SJCRH30 (cell line): ENCODE measurements around the gene TROAP. TPM values are rescaled to one million over a fixed set of nuclear protein-coding genes. Genes with fewer than 3 reads are reported as not detected.
"Not testable (repeated sequence)": the region's sequence is repeated elsewhere in the genome, so short reads cannot be mapped to it uniquely, and the experiment has no call there.

ENCODE experiments used
- DNase-seq, 2 experiments: peaks; one replicate each; pipeline ENCODE4 v3.0.0-alpha.2; 2015 to 2020
- H3K27ac ChIP-seq: fragments of 250-450 bp; sonication (Bioruptor Pico); 2 replicates; pipeline ENCODE4 v1.5.1; 2020; ENCODE audit warnings: mild to moderate bottlenecking, moderate library complexity
- H3K27me3 ChIP-seq: fragments of 250-450 bp; sonication (Bioruptor Pico); 2 replicates; pipeline ENCODE4 v1.5.1; 2020; ENCODE audit warnings: mild to moderate bottlenecking, moderate library complexity
- H3K36me3 ChIP-seq: fragments of 250-450 bp; sonication (Bioruptor Pico); 2 replicates; pipeline ENCODE4 v1.5.1; 2020; ENCODE audit warnings: mild to moderate bottlenecking, moderate library complexity
- H3K4me1 ChIP-seq: fragments of 250-450 bp; sonication (Bioruptor Pico); 2 replicates; pipeline ENCODE4 v1.5.1; 2020; ENCODE audit warnings: mild to moderate bottlenecking, moderate library complexity
- H3K4me3 ChIP-seq: fragments of 250-450 bp; sonication (Bioruptor Pico); 2 replicates; pipeline ENCODE4 v1.5.1; 2020; ENCODE audit warnings: mild to moderate bottlenecking, moderate library complexity
- H3K9me3 ChIP-seq: fragments of 250-450 bp; sonication (Bioruptor Pico); replicated peaks from 2 replicates; pipeline ENCODE4 v1.5.1; 2020; ENCODE audit warnings: mild to moderate bottlenecking, moderate library complexity
- total RNA-seq: library from RNA; depleted of rRNA; stranded (reverse); fragments of >200 nt; shearing (Covaris generic); gene quantifications from 2 replicates; pipeline ENCODE4 v1.2.3, GENCODE V29; 2014

The TROAP gene
- total RNA-seq, 1 experiment from 2014 or later: 87.0 TPM

GRCh38 chr12:49331380-49332222 is 8.5 kb downstream of the TROAP start:
- peaks cover 30% of the 10 kb centered on the region for H3K36me3 ChIP-seq
- DNase-seq: peak; percentile 66 to 80
- no peaks in the 10 kb centered on the region for H3K27me3 ChIP-seq
- peaks cover 7% of the 10 kb centered on the region; the same call in 1 of the 2 replicates for H3K4me1 ChIP-seq
- H3K4me3 ChIP-seq: no peak overlapping the region
- H3K9me3 ChIP-seq: no peaks in the 10 kb centered on the region
- no peak overlapping the region for H3K27ac ChIP-seq

DNA sequence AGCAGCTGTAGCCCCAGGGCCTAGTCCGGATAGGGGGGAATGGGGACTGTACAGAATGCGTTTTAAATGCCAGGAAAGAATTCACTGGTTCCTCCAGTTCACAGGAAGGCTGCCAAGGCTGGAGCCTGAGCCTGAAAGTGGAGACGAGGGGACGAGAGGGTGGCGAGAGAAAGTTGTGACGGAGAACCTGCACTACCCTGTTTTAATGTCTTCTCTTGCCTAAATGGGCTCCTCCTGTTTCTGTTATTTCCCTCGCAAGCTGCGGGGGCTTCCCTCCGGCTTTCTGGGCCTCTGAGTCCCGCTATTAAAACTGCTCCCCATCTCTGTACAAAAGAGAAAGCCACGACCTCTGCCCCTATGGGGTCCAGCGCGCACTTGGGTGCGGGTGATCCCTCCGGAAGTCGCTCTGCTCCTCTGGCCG is 9.4 kb downstream of the TROAP start:
- DNase-seq: no peak
- peaks cover 7% of the 10 kb centered on the region; the same call in 1 of the 2 replicates for H3K4me1 ChIP-seq
- no peak overlapping the region for H3K27ac ChIP-seq
- H3K9me3 ChIP-seq: no peaks in the 10 kb centered on the region
- no peak overlapping the region for H3K4me3 ChIP-seq
- H3K27me3 ChIP-seq: no peaks in the 10 kb centered on the region
- H3K36me3 ChIP-seq: peaks cover 27% of the 10 kb centered on the region

- Histone ChIP-seq H3K27me3 (no peaks in the 10 kb centered on the region), H3K9me3 (no peaks in the 10 kb centered on the region), H3K36me3 (peaks cover 22% of the 10 kb centered on the region), H3K27ac (no peak overlapping the region), H3K4me3 (no peak overlapping the region), H3K4me1 (peaks cover 7% of the 10 kb centered on the region; the same call in 1 of the 2 replicates)
- DNase-seq: no peak
Observed at GRCh38 chr12:49332891-49333371, 9.9 kb downstream of the TROAP start.

DNA sequence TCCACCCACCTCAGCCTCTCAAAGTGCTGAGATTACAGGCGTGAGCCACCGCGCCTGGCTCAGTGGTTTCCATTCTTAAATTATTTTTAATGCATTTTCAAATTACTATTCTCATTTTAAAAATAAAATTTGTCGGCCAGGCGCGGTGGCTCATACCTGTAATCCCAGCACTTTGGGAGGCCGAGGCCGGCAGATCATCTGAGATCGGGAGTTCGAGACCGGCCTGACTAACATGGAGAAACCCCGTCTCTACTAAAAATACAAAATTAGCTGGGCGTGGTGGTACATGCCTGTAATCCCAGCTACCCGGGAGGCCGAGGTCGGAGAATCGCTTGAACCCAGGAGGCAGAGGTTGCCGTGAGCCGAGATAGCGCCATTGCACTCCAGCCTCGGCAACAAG is 10.7 kb downstream of the TROAP start:
- peaks cover 22% of the 10 kb centered on the region for H3K36me3 ChIP-seq
- not testable (repeated sequence) for H3K27ac ChIP-seq, H3K9me3 ChIP-seq, H3K4me3 ChIP-seq, H3K4me1 ChIP-seq, H3K27me3 ChIP-seq, DNase-seq

- no peak for DNase-seq
- Histone ChIP-seq H3K27ac (no peak overlapping the region), H3K36me3 (peaks cover 18% of the 10 kb centered on the region), H3K27me3 (no peaks in the 10 kb centered on the region), H3K4me3 (no peak overlapping the region), H3K4me1 (peaks cover 9% of the 10 kb centered on the region; the same call in 1 of the 2 replicates), H3K9me3 (no peaks in the 10 kb centered on the region)
Observed at GRCh38 chr12:49334226-49334625, 11.2 kb downstream of the TROAP start.

- Histone ChIP-seq H3K9me3 (no peaks in the 10 kb centered on the region), H3K27me3 (no peaks in the 10 kb centered on the region), H3K4me1 (peaks cover 14% of the 10 kb centered on the region; the same call in 1 of the 2 replicates), H3K36me3 (peaks cover 13% of the 10 kb centered on the region; the same call in 1 of the 2 replicates), H3K4me3 (no peak overlapping the region), H3K27ac (no peak overlapping the region)
- DNase-seq: no peak
Observed at GRCh38 chr12:49334681-49335080, 11.6 kb downstream of the TROAP start.

DNA sequence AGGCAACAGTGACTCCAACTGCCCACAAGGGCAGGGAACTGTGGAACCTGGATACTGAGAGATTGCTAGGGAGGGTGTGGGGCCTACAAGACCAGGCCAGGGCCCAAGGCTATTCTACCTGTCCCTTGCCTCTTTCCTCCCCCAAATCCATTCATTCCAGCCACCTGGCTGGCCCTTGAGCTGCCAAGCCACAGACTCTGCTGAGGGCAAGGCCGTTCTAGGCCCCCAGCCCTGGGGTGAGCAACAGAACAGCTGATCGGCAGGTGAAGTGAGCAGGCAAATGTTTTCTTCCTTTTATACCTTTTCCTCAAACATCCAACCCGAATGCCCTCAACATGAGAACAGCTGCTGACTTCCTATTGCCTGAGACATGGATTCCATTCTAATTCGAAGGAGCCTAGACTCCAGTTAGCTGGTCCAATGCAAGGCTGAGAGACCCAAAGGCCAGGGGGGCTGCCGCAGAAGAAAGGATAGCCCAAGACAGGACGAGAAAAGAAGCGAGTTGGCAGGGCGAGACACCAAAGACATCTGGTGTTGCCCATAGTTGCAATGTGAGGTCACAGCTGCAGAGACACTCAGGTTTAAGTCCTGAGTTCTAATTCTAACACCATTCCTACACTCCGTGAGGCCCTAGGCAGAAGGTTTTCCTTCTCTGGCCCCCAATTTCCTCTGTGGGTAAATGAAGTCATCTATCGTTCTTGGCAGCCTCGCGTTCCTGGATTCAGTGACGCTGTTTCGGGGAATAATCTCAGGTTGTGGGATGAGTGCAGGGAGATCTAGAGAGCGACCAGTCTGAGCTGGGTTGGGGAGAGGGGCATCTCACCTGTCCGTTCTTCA is 12.3 kb downstream of the TROAP start:
- no peak overlapping the region for H3K27ac ChIP-seq
- H3K27me3 ChIP-seq: no peaks in the 10 kb centered on the region
- no peak overlapping the region for H3K4me3 ChIP-seq
- peak in 1 of 2 experiments; percentile 32 for DNase-seq
- peaks cover 17% of the 10 kb centered on the region; the same call in 1 of the 2 replicates for H3K4me1 ChIP-seq
- H3K9me3 ChIP-seq: no peaks in the 10 kb centered on the region
- peaks cover 7% of the 10 kb centered on the region; the same call in 1 of the 2 replicates for H3K36me3 ChIP-seq

GRCh38 chr12:49335955-49336644 is 13.0 kb downstream of the TROAP start:
- H3K36me3 ChIP-seq: peaks cover 2% of the 10 kb centered on the region; the same call in 1 of the 2 replicates
- H3K27me3 ChIP-seq: no peaks in the 10 kb centered on the region
- DNase-seq: no peak
- no peaks in the 10 kb centered on the region for H3K9me3 ChIP-seq
- no peak overlapping the region for H3K27ac ChIP-seq
- peaks cover 17% of the 10 kb centered on the region; the same call in 1 of the 2 replicates for H3K4me1 ChIP-seq
- H3K4me3 ChIP-seq: no peak overlapping the region

DNA sequence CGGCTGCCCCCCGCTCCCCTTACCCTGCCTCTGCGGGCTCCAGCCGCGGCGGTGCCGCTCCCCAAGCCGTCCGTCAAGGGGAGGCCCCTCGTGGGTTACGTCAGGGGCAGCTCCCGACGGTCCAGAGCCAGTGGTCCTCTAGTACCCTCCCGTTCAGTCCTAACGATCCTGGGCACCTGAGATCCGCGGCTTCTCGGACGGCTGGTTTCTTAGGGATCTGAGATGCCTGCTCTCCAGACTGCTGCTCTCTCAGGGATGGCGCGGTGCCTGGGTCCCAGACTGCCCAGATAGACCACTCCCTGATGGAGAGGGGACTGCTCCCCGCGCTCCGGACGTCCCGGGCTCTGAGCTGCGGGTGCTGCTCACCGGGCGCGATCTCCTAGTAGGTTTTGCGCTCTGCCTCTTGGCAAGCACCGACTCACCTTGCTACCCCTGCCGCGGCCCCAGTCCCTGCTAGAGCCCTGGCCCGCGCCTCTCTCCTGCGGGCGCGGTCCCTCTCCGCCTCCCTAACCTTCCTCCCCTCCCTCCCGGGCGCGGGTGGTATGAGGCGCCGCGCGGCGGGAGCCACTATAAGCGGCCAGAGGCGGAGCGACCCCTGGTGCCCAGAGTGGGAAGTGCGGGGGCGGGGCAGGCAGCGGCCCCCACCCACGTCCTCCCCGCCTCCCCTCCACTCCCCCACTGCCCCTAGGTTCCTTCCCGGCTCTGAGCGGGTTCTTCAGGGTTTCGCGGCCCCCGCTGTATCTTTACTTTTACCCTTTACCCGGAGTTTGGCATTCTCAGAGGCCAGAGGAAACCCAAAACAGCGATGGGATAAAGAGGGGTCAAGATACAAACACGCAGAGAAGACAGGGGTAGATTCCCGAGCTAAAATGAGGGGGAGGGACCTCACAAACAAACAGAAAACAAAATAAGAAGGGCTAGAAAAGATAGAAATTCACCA is 13.9 kb downstream of the TROAP start, which contains the start of gene C1QL4:
Gene C1QL4 (minus strand): TSS at position 544 of the 940 bp plus-strand sequence. CDS start 711 bp downstream, outside the sequence.
- peak; percentile 89 to 93 for DNase-seq
- Histone ChIP-seq H3K9me3 (no peaks in the 10 kb centered on the region), H3K27me3 (no peaks in the 10 kb centered on the region), H3K4me1 (peaks cover 17% of the 10 kb centered on the region; the same call in 1 of the 2 replicates), H3K27ac (no peak within 1 kb of the TSS), H3K36me3 (no peaks in the 10 kb centered on the region), H3K4me3 (peak within 1 kb of the TSS; percentile 60)

- Histone ChIP-seq H3K4me3 (no peak overlapping the region), H3K27ac (no peak overlapping the region), H3K27me3 (no peaks in the 10 kb centered on the region; the same call in 1 of the 2 replicates), H3K9me3 (no peaks in the 10 kb centered on the region), H3K36me3 (no peaks in the 10 kb centered on the region), H3K4me1 (peaks cover 20% of the 10 kb centered on the region; the same call in 1 of the 2 replicates)
- DNase-seq: no peak
Observed at GRCh38 chr12:49338830-49339463, 15.9 kb downstream of the TROAP start.

DNA sequence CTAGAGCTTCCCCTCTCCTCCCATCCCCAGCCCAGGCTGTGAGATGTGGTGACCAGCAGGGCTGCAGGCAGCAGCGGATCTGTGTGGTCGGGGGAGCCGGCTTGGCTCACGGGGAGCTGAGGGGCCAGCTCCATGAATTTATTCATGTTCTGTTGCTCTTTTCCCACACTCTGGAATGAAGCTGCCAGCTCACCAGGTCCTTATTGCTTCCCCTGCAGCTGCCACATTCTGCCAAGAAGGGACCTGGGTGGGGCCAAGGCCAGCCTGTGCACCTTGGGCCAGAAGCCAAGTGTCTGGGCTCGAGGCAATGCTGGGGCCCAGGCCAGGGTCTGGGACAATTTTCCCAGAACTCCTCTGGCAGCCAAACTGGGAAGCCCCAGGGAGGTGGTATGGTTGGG is 16.4 kb downstream of the TROAP start:
- DNase-seq: peak; percentile 63 to 67

DNA sequence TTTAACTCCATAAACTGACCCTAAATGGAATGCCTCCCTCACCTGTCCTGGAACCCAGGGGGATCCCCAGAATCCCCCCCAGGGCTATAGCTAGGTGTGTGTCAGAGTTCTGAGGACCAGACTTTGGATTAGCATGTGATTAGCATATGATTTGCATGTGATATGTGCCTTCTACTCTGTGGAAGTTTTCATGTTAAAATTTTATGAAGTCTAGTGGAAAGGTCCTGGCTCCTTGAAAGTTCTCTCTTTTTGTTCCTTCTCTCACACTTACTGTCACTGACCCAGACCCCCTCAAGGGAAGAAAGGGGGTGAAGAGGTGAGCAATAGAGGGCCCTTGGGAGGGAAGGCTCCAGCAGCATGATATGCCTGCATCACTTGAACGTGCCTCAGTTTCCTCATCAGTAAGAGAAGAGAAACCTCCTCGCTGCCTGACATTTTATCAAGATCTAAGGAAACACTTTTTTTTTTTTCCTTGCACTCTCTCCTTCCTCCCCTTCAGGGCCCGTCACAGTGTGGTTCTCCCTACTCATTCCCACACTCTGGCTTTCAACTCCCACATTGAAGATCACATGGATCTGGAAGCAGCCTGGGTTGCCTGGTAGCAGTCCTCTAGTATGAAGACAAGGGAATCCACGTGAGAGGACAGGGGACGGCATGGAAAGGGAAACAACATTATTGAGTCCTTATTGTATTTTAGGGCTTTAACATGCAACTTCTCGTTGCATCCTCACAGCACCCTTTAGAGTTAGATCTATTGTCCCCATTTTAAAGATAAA is 17.2 kb downstream of the TROAP start:
- H3K27ac ChIP-seq: no peak overlapping the region
- H3K9me3 ChIP-seq: no peaks in the 10 kb centered on the region
- peaks cover 16% of the 10 kb centered on the region; the same call in 1 of the 2 replicates for H3K4me1 ChIP-seq

More for the DNA sequence above, 16.4 kb downstream of the TROAP start:
- Histone ChIP-seq H3K27me3 (peaks cover under 1% of the 10 kb centered on the region; the same call in 1 of the 2 replicates), H3K4me1 (peaks cover 20% of the 10 kb centered on the region; the same call in 1 of the 2 replicates), H3K27ac (no peak overlapping the region), H3K36me3 (no peaks in the 10 kb centered on the region), H3K9me3 (no peaks in the 10 kb centered on the region), H3K4me3 (no peak overlapping the region)

More for the DNA sequence above, 17.2 kb downstream of the TROAP start:
- H3K36me3 ChIP-seq: no peaks in the 10 kb centered on the region
- peaks cover 7% of the 10 kb centered on the region; the same call in 1 of the 2 replicates for H3K27me3 ChIP-seq
- H3K4me3 ChIP-seq: no peak overlapping the region
- DNase-seq: no peak
